Measurements from ENCODE around the gene KRTAP5-9. TPM values are rescaled to one million over a fixed set of nuclear protein-coding genes. Genes with fewer than 3 reads are reported as not detected.
A peak's percentile ranks its signal among the peaks of the same experiment; 100 is the strongest.
"Not testable (repeated sequence)": the region's sequence is repeated elsewhere in the genome, so short reads cannot be mapped to it uniquely, and the experiment has no call there.

KRTAP5-9 gene
- polyA plus RNA-seq, 6 donors from 2014 or later, result 0.27 TPM; not detected in 5

DNA sequence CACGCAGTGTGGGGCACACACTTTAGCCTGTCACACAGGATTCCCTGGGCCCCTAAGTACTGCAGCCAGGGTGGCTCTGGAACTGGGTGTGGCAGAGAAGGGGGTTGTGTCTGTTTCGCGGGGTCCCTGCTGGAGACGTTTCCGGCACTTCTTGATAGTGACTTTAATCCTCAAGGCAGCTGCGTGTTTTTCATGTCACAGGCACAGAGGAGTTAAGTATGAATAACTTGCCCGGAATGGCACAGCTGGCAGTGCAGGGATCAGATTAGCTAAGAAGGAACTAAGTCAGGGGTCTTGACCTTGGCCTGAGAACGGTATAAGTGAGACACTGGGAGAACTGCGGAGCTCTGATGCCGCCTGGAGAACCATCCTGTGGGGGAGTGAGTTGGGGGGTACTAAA, 28.7 kb upstream of the KRTAP5-9 start:
- H3K36me3 Mint-ChIP-seq, result no peaks in the 10 kb centered on the region
- no peaks in the 10 kb centered on the region for H3K4me1 Mint-ChIP-seq
- H3K27me3 Mint-ChIP-seq, result no peaks in the 10 kb centered on the region
- DNase-seq (no peak), ATAC-seq (ENCODE audit: low read depth in 2 of 2) (no peak)
- no peak overlapping the region for H3K27ac Mint-ChIP-seq
- peaks cover 0 to 8% (median 4%) of the 10 kb centered on the region in 7 donors for H3K9me3 Mint-ChIP-seq
- H3K4me3 Mint-ChIP-seq, result no peak overlapping the region

DNA sequence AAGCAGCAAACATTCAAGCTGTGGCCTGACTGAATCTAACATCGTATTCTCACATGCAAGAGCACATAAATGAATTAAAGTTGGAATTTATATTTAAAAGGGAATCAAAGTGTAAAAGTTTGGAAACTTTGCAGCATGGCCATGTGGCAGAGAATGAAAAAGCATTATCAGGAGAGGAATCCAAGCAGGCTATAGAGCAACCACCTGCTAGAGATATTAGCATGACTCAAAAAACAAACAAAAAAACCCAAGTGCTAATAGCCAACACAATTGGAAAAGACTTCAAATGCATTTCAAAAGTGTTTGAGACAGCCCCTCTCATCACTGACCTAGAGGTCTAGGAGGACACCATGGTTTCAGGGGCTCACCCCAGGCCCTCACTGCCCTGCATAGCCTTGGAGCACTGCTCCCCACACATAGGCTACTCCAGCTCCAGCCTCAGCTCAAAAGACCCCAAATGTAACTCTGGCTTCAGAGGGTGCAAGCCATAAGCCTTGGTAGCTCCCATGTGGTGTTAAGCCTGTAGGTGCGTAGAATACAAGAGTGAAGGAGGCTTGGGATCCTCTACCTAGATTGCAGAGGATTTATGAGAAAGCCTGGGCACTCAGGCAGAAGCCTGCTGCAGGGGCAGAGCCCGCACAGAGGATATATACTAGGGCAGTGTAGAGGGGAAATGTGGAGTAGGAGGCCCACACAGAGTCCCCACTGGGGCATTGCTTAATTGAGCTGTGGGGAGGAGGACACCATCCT, 22.9 kb upstream of the KRTAP5-9 start:
- peaks cover 0 to 5% (median 0%) of the 10 kb centered on the region in 7 donors for H3K9me3 Mint-ChIP-seq
- H3K4me3 Mint-ChIP-seq, result no peak overlapping the region
- peaks cover 0 to 3% of the 10 kb centered on the region in 2 donors for H3K36me3 Mint-ChIP-seq
- peaks cover 0 to 15% (median 4%) of the 10 kb centered on the region in 3 donors for H3K27me3 Mint-ChIP-seq
- no peak overlapping the region for H3K27ac Mint-ChIP-seq
- ATAC-seq (ENCODE audit: low read depth in 2 of 2) (no peak), DNase-seq (no peak)
- no peaks in the 10 kb centered on the region for H3K4me1 Mint-ChIP-seq

DNA sequence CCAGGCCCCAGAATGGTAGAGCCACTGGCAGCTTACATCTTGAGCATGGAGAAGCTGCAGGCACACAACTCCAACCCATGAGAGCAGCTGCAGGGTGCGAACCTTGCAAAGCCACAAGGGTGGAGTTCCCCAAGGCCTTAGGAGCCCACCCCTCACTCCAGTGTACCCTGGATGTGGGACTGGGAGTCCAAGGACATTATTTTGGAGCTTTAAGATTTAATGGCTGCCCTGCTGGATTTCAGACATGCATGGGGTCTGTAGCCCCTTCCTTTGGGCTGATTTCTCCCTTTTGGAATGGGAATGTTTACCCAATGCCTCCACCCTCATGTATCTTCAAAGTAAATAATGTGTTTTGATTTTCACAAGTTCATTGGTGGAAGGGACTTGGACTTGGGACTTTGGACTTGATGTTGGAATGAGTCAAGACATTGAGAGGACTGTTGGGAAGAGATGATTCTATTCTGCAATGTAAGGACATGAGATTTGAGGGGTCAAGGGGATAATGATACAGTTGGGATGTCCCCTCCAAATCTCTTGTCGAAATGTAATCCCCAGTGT, 22.2 kb upstream of the KRTAP5-9 start:
- Mint-ChIP-seq H3K4me1 (no peaks in the 10 kb centered on the region), H3K9me3 (peaks cover 0 to 5% (median 0%) of the 10 kb centered on the region in 7 donors), H3K4me3 (no peak overlapping the region), H3K27ac (no peak overlapping the region), H3K36me3 (peaks cover 0 to 3% of the 10 kb centered on the region in 2 donors), H3K27me3 (peaks cover 0 to 15% (median 4%) of the 10 kb centered on the region in 3 donors)
- DNase-seq (no peak), ATAC-seq (ENCODE audit: low read depth in 2 of 2) (no peak)

DNA sequence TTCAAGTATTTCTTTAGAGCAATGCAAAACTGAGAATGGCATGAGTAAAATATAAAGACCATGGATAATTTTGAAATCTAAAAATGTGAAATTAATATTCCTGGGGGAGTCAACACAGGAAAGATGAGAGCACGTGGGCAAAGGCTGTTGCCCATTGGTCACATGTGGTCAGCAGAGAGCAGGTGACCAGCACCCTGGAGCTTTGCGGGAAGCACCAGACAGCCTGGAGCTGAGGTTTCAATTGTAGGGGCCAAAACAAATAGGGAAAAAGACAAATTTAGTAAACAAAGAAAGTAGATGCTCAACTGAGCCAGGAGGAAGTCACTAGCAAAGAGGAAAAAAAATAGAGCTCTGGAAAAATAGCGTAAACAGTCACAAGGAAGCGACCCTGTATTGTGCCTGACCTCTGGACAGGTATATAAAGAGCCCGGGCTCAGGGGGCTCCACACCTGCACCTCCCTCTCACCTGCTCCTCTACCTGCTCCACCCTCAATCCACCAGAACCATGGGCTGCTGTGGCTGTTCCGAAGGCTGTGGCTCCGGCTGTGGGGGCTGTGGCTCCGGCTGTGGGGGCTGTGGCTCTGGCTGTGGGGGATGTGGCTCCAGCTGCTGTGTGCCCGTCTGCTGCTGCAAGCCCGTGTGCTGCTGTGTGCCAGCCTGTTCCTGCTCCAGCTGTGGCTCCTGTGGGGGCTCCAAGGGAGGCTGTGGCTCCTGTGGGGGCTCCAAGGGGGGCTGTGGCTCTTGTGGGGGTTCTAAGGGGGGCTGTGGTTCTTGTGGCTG, 21.2 kb upstream of the KRTAP5-9 start, which contains the start of gene KRTAP5-7:
Gene KRTAP5-7, plus strand, starts transcription at position 472 of the 780 bp plus-strand sequence. Its CDS starts 34 bp downstream, at position 506.
- not testable (repeated sequence) for ATAC-seq (ENCODE audit: low read depth in 2 of 2); H3K36me3 Mint-ChIP-seq; H3K4me3 Mint-ChIP-seq; H3K27ac Mint-ChIP-seq; H3K9me3 Mint-ChIP-seq; H3K4me1 Mint-ChIP-seq; DNase-seq
- peaks cover 0 to 15% (median 4%) of the 10 kb centered on the region in 3 donors for H3K27me3 Mint-ChIP-seq

DNA sequence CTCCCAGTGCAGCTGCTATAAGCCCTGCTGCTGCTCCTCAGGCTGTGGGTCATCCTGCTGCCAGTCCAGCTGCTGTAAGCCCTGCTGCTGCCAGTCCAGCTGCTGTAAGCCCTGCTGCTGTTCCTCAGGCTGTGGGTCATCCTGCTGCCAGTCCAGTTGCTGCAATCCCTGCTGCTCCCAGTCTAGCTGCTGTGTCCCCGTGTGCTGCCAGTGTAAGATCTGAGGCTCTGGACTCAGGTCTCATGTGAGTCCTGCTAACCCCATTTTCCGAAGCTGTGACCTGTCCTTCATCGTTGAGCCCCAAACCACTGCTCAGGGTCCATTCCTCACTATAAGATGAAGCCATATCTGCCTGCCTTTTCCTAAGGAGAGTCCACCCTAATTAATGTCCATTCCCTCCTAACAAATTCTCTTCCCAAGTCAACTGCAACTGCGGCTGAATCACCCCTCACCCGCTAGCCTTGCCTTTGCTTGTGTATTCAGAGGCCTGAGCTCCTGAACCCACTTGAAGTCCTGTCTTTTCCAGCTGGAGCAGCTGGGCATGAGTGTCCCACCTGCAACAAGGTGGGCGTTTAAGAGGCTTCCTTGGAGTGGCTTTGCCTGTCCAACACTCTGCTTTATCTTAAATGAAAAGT, 20.5 kb upstream of the KRTAP5-9 start:
- H3K27ac Mint-ChIP-seq, result no peak overlapping the region
- no peak for DNase-seq
- peaks cover 0 to 15% (median 4%) of the 10 kb centered on the region in 3 donors for H3K27me3 Mint-ChIP-seq
- H3K4me3 Mint-ChIP-seq, result no peak overlapping the region
- H3K4me1 Mint-ChIP-seq, result no peaks in the 10 kb centered on the region
- peaks cover 0 to 3% (median 0%) of the 10 kb centered on the region in 7 donors for H3K9me3 Mint-ChIP-seq
- H3K36me3 Mint-ChIP-seq, result peaks cover 0 to 3% of the 10 kb centered on the region in 2 donors
- ATAC-seq (ENCODE audit: low read depth in 2 of 2), result no peak

DNA sequence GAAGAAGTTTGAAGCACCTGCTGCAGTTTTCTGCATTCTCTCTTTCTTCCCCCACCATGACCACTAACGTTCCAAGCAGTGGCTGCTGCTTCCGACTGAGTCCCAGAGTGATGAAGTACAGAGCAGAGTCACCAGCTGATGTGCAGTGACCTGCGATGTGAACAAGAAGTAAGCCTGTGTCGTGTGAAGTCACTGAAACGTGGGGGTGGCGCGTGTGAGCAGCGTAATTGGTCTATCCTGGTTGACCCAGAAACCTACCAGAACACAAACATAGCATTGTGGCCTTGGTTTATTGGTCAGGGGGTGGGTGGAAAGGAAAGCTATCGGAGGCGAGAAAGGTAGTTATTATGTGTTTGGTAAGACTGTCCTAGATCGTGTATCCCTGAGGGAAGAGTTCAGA, 17.6 kb upstream of the KRTAP5-9 start:
- H3K36me3 Mint-ChIP-seq, result peaks cover 0 to 3% of the 10 kb centered on the region in 2 donors
- H3K9me3 Mint-ChIP-seq, result peaks cover 0 to 3% (median 0%) of the 10 kb centered on the region in 7 donors
- DNase-seq (no peak), ATAC-seq (ENCODE audit: low read depth in 2 of 2) (peak; percentile 45 to 46)
- peaks cover 0 to 15% (median 4%) of the 10 kb centered on the region in 3 donors for H3K27me3 Mint-ChIP-seq
- H3K4me3 Mint-ChIP-seq, result peak overlapping the region in 1 of 8 donors; percentile 1
- peak overlapping the region in 3 of 6 donors; percentile 53 to 70 (median 57) for H3K27ac Mint-ChIP-seq
- no peaks in the 10 kb centered on the region for H3K4me1 Mint-ChIP-seq

DNA sequence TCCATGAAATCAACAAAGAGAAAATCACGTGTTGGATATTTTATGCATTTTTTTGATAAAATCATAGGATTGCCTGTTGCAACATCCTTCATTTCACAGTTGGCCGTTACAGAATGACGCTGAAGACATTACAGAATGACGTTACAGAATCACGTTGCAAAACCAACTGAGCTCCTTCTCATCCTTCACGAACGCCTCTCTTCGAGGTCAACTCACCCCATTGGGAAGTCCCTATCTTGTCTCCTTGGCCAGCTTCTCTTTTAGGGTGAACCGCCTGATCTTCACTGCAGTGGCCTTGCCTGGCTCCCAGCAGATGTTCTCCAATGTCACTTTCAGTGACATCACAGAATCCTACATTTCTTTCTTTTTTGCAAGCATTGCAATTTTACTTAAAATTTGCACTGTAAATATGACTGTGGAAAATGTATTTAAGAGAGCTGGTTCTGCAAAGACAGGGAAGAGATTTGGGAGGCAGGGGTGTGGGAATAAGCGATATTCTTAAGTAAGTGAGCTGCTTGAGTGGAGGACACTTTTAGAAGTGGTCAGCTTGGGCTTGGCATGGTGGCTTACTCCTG, 16.1 kb upstream of the KRTAP5-9 start:
- Mint-ChIP-seq H3K36me3 (no peaks in the 10 kb centered on the region), H3K27ac (peak overlapping the region in 1 of 6 donors; percentile 46), H3K4me1 (no peaks in the 10 kb centered on the region), H3K4me3 (no peak overlapping the region), H3K9me3 (no peaks in the 10 kb centered on the region), H3K27me3 (peaks cover 0 to 8% (median 7%) of the 10 kb centered on the region in 3 donors)
- DNase-seq (no peak), ATAC-seq (ENCODE audit: low read depth in 2 of 2) (no peak)

DNA sequence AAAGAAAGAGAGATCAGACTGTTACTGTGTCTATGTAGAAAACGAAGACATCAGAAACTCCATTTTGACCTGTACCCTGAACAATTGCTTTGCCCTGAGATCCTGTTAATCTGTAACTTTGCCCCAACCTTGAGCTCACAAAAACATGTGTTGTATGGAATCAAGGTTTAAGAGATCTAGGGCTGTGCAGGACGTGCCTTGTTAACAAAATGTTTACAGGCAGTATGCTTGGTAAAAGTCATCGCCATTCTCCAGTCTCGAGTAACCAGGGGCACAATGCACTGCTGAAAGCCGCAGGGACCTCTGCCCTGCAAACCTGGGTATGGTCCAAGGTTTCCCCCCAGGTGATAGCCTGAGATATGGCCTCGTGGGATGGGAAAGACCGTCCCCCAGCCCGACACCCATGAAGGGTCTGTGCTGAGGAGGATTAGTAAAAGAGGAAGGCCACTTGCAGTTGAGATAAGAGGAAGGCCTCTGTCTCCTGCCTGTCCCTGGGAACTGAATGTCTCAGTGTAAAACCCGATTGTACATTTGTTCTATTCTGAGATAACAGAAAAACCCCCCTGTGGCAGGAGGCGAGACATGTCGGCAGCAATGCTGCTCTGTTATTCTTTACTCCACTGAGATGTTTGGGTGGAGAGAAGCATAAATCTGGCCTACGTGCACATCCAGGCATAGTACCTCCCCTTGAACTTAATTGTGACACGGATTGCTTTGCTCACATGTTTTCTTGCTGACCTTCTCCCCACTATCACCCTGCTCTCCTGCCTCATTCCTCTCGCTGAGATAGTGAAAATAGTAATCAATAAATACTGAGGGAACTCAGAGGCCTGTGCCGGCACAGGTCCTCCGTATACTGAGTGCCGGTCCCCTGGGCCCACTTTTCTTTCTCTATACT, 13.3 kb upstream of the KRTAP5-9 start:
- not testable (repeated sequence) for H3K9me3 Mint-ChIP-seq; ATAC-seq (ENCODE audit: low read depth in 2 of 2); DNase-seq; H3K4me3 Mint-ChIP-seq; H3K27ac Mint-ChIP-seq; H3K4me1 Mint-ChIP-seq; H3K36me3 Mint-ChIP-seq
- peaks cover 0 to 14% (median 11%) of the 10 kb centered on the region in 3 donors for H3K27me3 Mint-ChIP-seq

DNA sequence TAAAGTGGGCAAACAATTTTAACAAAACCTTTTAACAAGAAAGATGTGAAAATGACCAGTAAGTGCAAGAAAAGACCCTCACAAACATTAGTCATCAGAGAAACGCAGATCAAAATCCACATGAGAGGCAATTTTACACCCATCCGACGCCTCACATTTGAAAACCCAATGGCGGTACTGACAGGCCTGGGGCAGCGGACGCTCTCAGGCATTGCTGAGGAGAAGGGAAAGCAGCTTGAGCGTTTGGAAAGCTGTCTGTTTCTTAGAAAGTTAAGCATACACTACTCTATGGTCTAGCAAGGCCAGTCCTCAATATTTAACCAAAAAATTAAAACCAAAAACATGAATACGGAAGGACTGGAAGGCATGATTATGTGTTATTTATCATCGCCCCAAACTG, 12.4 kb upstream of the KRTAP5-9 start:
- Mint-ChIP-seq H3K9me3 (peaks cover 0 to 7% (median 4%) of the 10 kb centered on the region in 7 donors), H3K4me3 (no peak overlapping the region), H3K36me3 (peaks cover 3 to 5% of the 10 kb centered on the region in 2 donors), H3K27me3 (peaks cover 3 to 18% (median 11%) of the 10 kb centered on the region in 3 donors), H3K27ac (no peak overlapping the region), H3K4me1 (no peaks in the 10 kb centered on the region)
- no peak for DNase-seq
- ATAC-seq (ENCODE audit: low read depth in 2 of 2), result no peak

DNA sequence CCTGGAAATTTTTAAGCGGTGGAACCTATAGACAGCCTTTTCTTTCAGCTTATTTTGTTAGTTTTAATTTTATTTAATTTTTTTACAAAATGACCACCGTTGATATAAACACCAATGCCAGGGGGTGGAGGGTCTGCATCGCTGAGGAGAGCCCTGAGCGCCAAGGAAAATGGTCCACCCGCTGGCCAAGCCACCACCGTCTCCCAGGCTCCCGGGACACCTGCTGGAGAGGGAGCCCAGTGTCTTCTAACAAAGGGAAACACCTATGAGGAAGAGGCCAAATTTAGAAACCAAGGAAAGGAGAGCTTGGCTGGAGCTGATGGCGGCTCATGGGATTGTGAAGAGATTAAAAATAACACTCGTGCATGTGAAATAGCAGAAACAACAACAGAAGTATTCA, 10.7 kb upstream of the KRTAP5-9 start:
- Mint-ChIP-seq H3K36me3 (peaks cover 4 to 12% of the 10 kb centered on the region in 2 donors), H3K27ac (no peak overlapping the region), H3K4me1 (no peaks in the 10 kb centered on the region), H3K9me3 (peaks cover 0 to 13% (median 8%) of the 10 kb centered on the region in 7 donors), H3K27me3 (peaks cover 3 to 24% (median 11%) of the 10 kb centered on the region in 3 donors), H3K4me3 (no peak overlapping the region)
- DNase-seq, result no peak
- ATAC-seq (ENCODE audit: low read depth in 2 of 2), result no peak

DNA sequence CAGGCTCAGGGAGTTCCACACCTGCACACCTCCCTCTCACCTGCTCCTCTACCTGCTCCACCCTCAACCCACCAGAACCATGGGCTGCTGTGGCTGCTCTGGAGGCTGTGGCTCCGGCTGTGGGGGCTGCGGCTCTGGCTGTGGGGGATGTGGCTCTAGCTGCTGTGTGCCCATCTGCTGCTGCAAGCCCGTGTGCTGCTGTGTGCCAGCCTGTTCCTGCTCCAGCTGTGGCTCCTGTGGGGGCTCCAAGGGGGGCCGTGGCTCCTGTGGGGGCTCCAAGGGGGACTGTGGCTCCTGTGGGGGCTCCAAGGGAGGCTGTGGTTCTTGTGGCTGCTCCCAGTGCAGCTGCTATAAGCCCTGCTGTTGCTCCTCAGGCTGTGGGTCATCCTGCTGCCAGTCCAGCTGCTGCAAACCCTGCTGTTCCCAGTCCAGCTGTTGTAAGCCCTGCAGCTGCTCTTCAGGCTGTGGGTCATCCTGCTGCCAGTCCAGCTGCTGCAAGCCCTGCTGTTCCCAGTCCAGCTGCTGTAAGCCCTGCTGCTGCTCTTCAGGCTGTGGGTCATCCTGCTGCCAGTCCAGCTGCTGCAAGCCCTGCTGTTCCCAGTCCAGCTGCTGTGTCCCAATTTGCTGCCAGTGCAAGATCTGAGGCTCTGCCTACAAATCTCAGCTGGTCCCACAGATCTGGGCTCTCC, 10.1 kb upstream of the KRTAP5-9 start, which contains the start of gene KRTAP5-8:
Gene KRTAP5-8, plus strand, starts transcription at position 49 of the 689 bp plus-strand sequence. Its CDS starts 31 bp downstream, at position 80.
- ATAC-seq (ENCODE audit: low read depth in 2 of 2); H3K4me1 Mint-ChIP-seq; DNase-seq: not testable (repeated sequence)
- peaks cover 4 to 12% of the 10 kb centered on the region in 2 donors for H3K36me3 Mint-ChIP-seq
- H3K4me3 Mint-ChIP-seq, result peak within 1 kb of the TSS in 1 of 8 donors; percentile 12
- H3K9me3 Mint-ChIP-seq, result peaks cover 0 to 13% (median 8%) of the 10 kb centered on the region in 7 donors
- H3K27ac Mint-ChIP-seq, result peak within 1 kb of the TSS in 1 of 6 donors; percentile 60
- H3K27me3 Mint-ChIP-seq, result peaks cover 3 to 24% (median 11%) of the 10 kb centered on the region in 3 donors
